ENCODE results near the gene MUC5B. TPM values are rescaled to one million over a fixed set of nuclear protein-coding genes. Genes with fewer than 3 reads are reported as not detected.

The MUC5B gene
- total and polyA plus RNA-seq, 4 donors, result 0.17 to 0.95 (median 0.50) TPM; not detected in 1

DNA sequence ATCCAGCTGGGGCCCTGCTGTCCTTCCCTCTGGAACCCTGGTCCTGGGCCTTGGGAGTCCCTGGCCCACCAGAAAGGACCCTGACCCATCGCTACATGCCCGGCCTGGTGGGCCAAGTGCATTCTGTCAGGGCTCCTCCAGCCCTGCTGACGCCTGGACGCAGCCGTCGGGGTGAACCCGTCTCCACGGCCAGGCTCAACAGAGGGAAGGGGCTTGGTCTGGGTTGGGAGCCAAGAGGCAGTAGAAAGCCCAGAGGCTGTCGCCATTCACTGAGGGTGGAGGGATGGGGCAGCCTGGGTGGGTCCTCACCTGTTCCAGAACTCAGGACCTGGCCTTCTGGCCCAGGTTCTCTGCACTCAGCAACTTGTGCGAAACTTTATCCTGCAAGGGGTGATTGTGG, 47.6 kb downstream of the MUC5B start:
- TF ChIP-seq ATF3 (IDR thresholded peaks at IDR 0.05) (no peak), FOXA1 (IDR thresholded peaks at IDR 0.05) (no peak), TAF1 (conservative IDR thresholded peaks at IDR 0.05) (no peak), NR2F2 (IDR thresholded peaks at IDR 0.05) (no peak), REST (IDR thresholded peaks at IDR 0.05) (no peak), ZBTB33 (IDR thresholded peaks at IDR 0.05) (no peak), GABPA (IDR thresholded peaks at IDR 0.05 in 1 of 2, conservative IDR thresholded peaks at IDR 0.05 in 1 of 2) (no peak), RXRA (IDR thresholded peaks at IDR 0.05) (no peak), JUND (IDR thresholded peaks at IDR 0.05) (no peak), HNF4A (conservative IDR thresholded peaks at IDR 0.05) (no peak), YY1 (IDR thresholded peaks at IDR 0.05) (no peak), SP1 (IDR thresholded peaks at IDR 0.05) (no peak), RAD21 (IDR thresholded peaks at IDR 0.05) (no peak)
- Histone ChIP-seq H3K9ac (ENCODE audit: low read depth in 1 of 2, low read length in 2 of 2) (no peak overlapping the region), H3K27me3 (ENCODE audit: control insufficient read depth in 4 of 4, insufficient read depth in 4 of 4, low read length in 3 of 4) (no peaks in the 10 kb centered on the region), H3K9me3 (ENCODE audit: control insufficient read depth in 4 of 4, low read length in 3 of 4) (no peaks in the 10 kb centered on the region), H3K4me1 (ENCODE audit: control insufficient read depth in 4 of 4, insufficient read depth in 4 of 4, low read length in 3 of 4) (no peaks in the 10 kb centered on the region), H3K36me3 (ENCODE audit: control insufficient read depth in 4 of 4, insufficient read depth in 3 of 4, low read depth in 1 of 4, low read length in 3 of 4) (peaks cover 0 to 10% (median 5%) of the 10 kb centered on the region in 4 donors), H3K4me3 (ENCODE audit: low read depth in 1 of 3, low read length in 3 of 3) (no peak overlapping the region), H3K27ac (ENCODE audit: low read depth in 1 of 2, low read length in 2 of 2) (no peak overlapping the region)
- no peak for DNase-seq (ENCODE audit: low spot score)
- WGBS, result 94% methylated on average over 10 of the region's 10 CpGs

DNA sequence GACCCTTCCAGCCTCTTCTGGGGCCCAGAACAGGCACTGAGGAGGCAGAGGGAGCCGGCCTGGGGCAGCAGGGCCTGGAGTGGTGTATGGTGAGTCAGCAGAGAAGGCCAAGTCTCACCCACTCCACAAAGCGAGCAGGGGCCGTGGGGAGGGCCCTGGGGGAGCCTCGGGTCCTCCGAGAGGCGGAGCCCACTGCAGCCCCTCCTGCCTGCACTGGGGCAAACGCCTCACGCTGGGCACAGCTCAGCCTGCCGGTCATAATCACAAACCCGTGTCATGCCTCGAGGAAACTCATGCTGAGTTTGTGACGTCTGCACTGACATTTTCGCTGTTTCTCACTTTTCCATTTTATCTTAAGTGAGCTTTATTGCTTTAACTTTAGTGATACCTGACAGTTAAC, 48.1 kb downstream of the MUC5B start:
- H3K4me1 ChIP-seq (ENCODE audit: control insufficient read depth in 4 of 4, insufficient read depth in 4 of 4, low read length in 3 of 4), result no peaks in the 10 kb centered on the region
- H3K4me3 ChIP-seq (ENCODE audit: low read depth in 1 of 3, low read length in 3 of 3), result no peak overlapping the region
- H3K27me3 ChIP-seq (ENCODE audit: control insufficient read depth in 4 of 4, insufficient read depth in 4 of 4, low read length in 3 of 4), result no peaks in the 10 kb centered on the region
- no peak overlapping the region for H3K9ac ChIP-seq (ENCODE audit: low read depth in 1 of 2, low read length in 2 of 2)
- no peak overlapping the region for H3K27ac ChIP-seq (ENCODE audit: low read depth in 1 of 2, low read length in 2 of 2)
- WGBS, result 77% methylated on average over 13 of the region's 13 CpGs
- no peaks in the 10 kb centered on the region for H3K9me3 ChIP-seq (ENCODE audit: control insufficient read depth in 4 of 4, low read length in 3 of 4)
- no peak for DNase-seq (ENCODE audit: low spot score)
- peaks cover 0 to 15% (median 5%) of the 10 kb centered on the region in 4 donors for H3K36me3 ChIP-seq (ENCODE audit: control insufficient read depth in 4 of 4, insufficient read depth in 3 of 4, low read depth in 1 of 4, low read length in 3 of 4)
- TF ChIP-seq REST (IDR thresholded peaks at IDR 0.05) (no peak), RAD21 (IDR thresholded peaks at IDR 0.05) (no peak), HNF4A (conservative IDR thresholded peaks at IDR 0.05) (no peak), EGR1 (IDR thresholded peaks at IDR 0.05; ENCODE audit: low read depth in 2 of 2) (no peak), FOXA1 (IDR thresholded peaks at IDR 0.05) (no peak)

All from liver (tissue), 9 donors.